Karpas-422 (cell line): ENCODE measurements around the gene ZNF124. TPM values are rescaled to one million over a fixed set of nuclear protein-coding genes. Genes with fewer than 3 reads are reported as not detected.
"Not testable (repeated sequence)": the region's sequence is repeated elsewhere in the genome, so short reads cannot be mapped to it uniquely, and the experiment has no call there.

Source experiments
- DNase-seq: peaks from one replicate; pipeline ENCODE4 v3.0.0-alpha.2; 2015
- H2AFZ ChIP-seq: fragments of 200-600 bp; sonication (generic); 2 replicates; pipeline ENCODE4 v1.6.1; 2014; ENCODE audit warnings: antibody characterized with exemption, low read length, mixed read lengths
- H3K27ac ChIP-seq: fragments of 200-600 bp; sonication (generic); 2 replicates; pipeline ENCODE4 v1.5.1; 2014; ENCODE audit warnings: mild to moderate bottlenecking, low read length, moderate library complexity
- H3K27me3 ChIP-seq: fragments of 200-600 bp; sonication (generic); 2 replicates; pipeline ENCODE4 v1.6.1; 2014; ENCODE audit warnings: low read length, mixed read lengths
- H3K36me3 ChIP-seq: fragments of 200-600 bp; sonication (generic); 2 replicates; pipeline ENCODE4 v1.6.1; 2014; ENCODE audit warnings: low read length, mixed read lengths; ENCODE audit not compliant: insufficient read depth
- H3K4me1 ChIP-seq: fragments of 200-600 bp; sonication (generic); 2 replicates; pipeline ENCODE4 v1.6.1; 2014; ENCODE audit warnings: mild to moderate bottlenecking, low read length, mixed read lengths
- H3K4me2 ChIP-seq: fragments of 200-600 bp; sonication (generic); 2 replicates; pipeline ENCODE4 v1.6.1; 2014; ENCODE audit warnings: low read length, low read depth, mild to moderate bottlenecking; ENCODE audit not compliant: poor library complexity, severe bottlenecking
- H3K4me3 ChIP-seq: fragments of 200-600 bp; sonication (generic); 2 replicates; pipeline ENCODE4 v1.5.1; 2014; ENCODE audit warnings: mild to moderate bottlenecking, antibody characterized with exemption, low read length, mixed read lengths
- H3K79me2 ChIP-seq: fragments of 200-600 bp; sonication (generic); 2 replicates; pipeline ENCODE4 v1.6.1; 2014; ENCODE audit warnings: mild to moderate bottlenecking, low read length, mixed read lengths
- H3K9ac ChIP-seq: fragments of 200-600 bp; sonication (generic); 2 replicates; pipeline ENCODE4 v1.6.0; 2014; ENCODE audit warnings: low read length
- H3K9me2 ChIP-seq: fragments of 200-600 bp; sonication (generic), shearing (Covaris generic); replicated peaks from 2 replicates; pipeline ENCODE4 v1.6.0; 2014; ENCODE audit warnings: mild to moderate bottlenecking, low read length, moderate library complexity; ENCODE audit not compliant: insufficient read depth
- H3K9me3 ChIP-seq: fragments of 300-700, 200-600 bp; sonication (generic); 2 replicates; pipeline ENCODE4 v1.6.1; 2014; ENCODE audit warnings: low read length, mixed read lengths
- H4K20me1 ChIP-seq: fragments of 200-600 bp; sonication (generic); 2 replicates; pipeline ENCODE4 v1.6.1; 2014; ENCODE audit warnings: mild to moderate bottlenecking, antibody characterized with exemption, low read length, low read depth; ENCODE audit not compliant: insufficient read depth
- total RNA-seq: library from RNA; depleted of rRNA; stranded (reverse); fragments of >200 nt; shearing (Covaris generic); gene quantifications from 2 replicates; pipeline ENCODE4 v1.2.3, GENCODE V29; 2014; ENCODE audit warnings: low replicate concordance; rRNA removed

Gene ZNF124
- total RNA-seq, result 46.0 and 75.6 TPM in 2 replicates

DNA sequence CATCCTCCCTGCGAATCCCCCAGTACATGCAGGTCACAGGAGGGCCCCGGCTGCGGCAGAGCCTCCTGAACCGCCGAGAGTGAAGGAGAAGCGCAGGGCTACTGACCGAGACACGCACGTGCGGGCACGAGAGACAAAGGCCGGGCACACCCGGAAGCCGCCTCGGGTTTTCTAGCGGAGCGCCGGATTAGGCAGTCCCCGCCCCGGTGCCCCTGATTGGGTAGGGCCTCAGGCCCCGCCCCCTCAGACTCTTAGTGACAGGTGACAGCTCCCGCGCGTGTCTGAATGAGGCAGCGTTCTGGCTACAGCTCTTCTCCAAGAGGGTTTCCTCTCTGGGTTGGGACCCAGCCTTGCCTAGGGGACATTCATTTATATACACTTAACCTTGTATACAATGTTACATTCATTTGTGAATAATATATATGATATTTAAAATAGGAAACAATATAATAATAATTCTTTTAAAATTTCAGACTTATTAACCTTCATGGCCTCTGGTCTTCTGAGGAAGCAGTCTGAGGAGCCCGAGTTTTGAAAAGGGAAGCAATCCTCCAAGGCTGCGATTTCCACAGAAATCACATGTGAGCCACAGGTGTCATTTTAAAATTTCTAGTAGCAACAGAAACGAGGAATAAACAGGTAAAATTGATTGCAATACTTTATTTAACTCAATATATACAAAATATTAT lies at the start of gene ZNF124:
Gene ZNF124, minus strand, starts transcription at position 146 of the 689 bp plus-strand sequence. Its CDS starts 143 bp downstream, at position 3.
- H3K9me2 ChIP-seq, H3K27me3 ChIP-seq, H3K4me3 ChIP-seq, H3K9ac ChIP-seq, H4K20me1 ChIP-seq, DNase-seq, H3K27ac ChIP-seq, H3K4me1 ChIP-seq, H2AFZ ChIP-seq: not testable (repeated sequence)
- H3K4me2 ChIP-seq, result peak within 1 kb of the TSS; percentile 38
- H3K79me2 ChIP-seq, result peaks cover 25% of the 10 kb centered on the region
- H3K36me3 ChIP-seq, result peaks cover 22% of the 10 kb centered on the region
- peaks cover 12% of the 10 kb centered on the region for H3K9me3 ChIP-seq

DNA sequence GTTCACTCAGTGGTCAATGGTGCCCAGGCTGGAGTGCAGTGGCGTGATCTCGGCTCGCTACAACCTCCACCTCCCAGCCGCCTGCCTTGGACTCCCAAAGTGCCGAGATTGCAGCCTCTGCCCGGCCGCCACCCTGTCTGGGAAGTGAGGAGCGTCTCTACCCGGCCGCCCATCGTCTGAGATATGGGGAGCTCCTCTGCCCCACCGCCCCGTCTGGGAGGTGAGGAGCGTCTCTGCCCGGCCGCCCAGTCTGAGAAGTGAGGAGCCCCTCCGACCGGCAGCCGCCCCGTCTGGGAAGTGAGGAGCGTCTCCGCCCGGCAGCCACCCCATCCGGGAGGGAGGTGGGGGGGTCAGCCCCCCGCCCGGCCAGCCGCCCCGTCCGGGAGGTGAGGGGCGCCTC lies 48.5 kb upstream of the ZNF124 start:
- H3K27ac ChIP-seq, H3K4me2 ChIP-seq, H3K27me3 ChIP-seq, H3K9me3 ChIP-seq, H3K36me3 ChIP-seq, H3K4me1 ChIP-seq, DNase-seq, H3K9ac ChIP-seq, H2AFZ ChIP-seq, H3K9me2 ChIP-seq, H3K79me2 ChIP-seq, H3K4me3 ChIP-seq, H4K20me1 ChIP-seq: not testable (repeated sequence)

DNA sequence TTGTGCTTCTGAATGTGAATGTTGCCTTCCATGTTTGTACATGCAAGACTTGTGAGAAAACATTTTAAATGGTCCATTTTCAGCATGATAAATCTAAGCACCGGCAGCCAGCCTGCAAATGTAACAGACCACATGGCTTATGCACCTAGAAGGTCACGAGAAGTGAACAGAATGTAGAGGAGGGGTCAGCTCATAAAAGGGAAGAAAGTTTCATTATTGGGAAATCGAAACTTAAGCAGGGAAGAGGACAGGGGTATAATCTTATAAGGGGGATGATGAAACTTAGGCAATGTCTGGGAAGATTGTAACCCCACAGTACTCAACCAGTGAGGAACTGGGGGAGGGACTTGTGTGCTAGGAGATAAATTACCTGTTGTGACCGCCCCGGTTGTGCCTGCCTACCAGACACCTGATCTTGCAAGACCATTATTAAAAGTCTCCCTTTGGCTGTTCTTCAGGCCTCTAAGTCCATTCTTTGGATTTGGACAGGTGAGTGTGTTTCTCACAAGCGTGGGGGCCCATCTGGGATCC lies 46.4 kb upstream of the ZNF124 start:
- H2AFZ ChIP-seq, result no peak overlapping the region

DNA sequence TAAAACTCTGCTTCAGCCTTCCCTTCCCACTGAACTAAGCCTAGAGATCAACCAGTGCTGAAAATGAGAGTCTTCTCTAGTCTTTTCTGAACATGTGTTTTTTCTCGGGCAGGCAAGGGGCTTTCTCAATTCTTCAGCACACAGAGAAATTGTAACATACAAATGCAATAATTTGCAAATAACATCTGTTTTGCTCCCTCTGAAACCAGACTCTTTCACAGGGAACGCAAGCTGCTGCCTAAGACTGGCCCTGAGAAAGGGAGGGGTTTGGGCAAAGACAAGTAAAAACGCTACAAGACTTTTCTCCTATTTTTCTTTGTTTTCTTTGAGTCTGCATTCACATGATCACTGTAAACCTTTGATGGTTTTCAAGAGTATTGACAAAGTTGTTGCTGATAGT lies 44.4 kb upstream of the ZNF124 start:
- Histone ChIP-seq H3K4me2 (no peak overlapping the region), H3K9ac (no peak overlapping the region), H3K9me3 (no peaks in the 10 kb centered on the region), H2AFZ (peak overlapping the region; percentile 24; the same call in 1 of the 2 replicates), H3K79me2 (no peaks in the 10 kb centered on the region), H4K20me1 (no peaks in the 10 kb centered on the region), H3K4me3 (no peak overlapping the region), H3K36me3 (no peaks in the 10 kb centered on the region), H3K9me2 (no peaks in the 10 kb centered on the region), H3K27me3 (no peaks in the 10 kb centered on the region; the same call in 1 of the 2 replicates), H3K27ac (no peak overlapping the region), H3K4me1 (no peaks in the 10 kb centered on the region)
- no peak for DNase-seq

More for the DNA sequence above, 46.4 kb upstream of the ZNF124 start:
- no peaks in the 10 kb centered on the region for H3K9me3 ChIP-seq
- no peak overlapping the region for H3K4me3 ChIP-seq
- no peak overlapping the region for H3K9ac ChIP-seq
- peaks cover 10% of the 10 kb centered on the region for H3K4me1 ChIP-seq
- no peaks in the 10 kb centered on the region for H3K79me2 ChIP-seq
- H3K27ac ChIP-seq, result no peak overlapping the region
- H3K9me2 ChIP-seq, result no peaks in the 10 kb centered on the region
- no peaks in the 10 kb centered on the region; the same call in 1 of the 2 replicates for H3K27me3 ChIP-seq
- H3K4me2 ChIP-seq, result no peak overlapping the region
- no peaks in the 10 kb centered on the region for H3K36me3 ChIP-seq
- DNase-seq, result no peak
- no peaks in the 10 kb centered on the region for H4K20me1 ChIP-seq

DNA sequence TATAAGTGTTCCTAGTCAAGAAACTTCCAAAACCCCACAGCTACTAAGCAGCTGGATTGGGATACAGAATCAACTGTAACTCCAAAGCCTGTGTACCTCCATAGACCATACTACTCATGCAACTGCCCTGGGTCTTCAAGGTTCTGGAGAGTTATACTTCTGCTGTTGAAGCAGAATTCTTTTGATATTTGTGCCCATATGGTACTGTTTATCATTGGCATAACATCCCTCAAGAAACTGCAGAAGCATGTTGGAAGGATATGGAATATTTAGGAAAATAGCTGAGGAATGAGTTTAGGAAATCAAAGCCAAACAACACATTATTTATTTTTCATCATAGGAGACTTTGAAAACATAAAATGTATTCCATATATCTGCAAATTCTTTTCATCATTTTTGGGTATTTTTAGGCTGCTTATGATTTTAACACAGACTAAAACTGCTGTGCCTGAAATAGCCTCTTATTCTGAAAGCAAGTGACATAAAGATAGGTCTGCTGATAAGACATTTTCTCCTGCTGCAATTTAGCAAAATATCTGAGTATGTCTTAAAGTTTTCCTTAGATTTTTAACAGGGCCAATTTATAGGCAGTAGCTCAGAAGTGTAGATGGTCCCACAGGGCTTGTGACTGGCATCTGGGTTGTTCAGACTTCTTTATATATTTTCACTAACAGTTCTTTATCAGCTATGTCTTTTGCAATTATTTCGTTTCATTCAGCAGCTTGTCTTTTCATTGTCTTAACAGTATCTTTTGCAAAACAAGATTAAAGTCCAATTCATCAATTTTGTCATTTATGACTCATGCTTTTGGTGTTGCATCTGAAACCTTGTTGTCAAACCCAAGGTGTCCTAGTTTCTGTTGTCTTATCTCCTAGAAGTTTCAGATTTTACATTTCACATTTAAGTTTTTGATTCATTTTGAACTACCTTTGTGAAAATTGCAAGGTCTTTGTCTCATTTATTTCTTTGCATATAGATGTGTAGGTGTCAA lies 41.1 kb upstream of the ZNF124 start:
- H3K4me1 ChIP-seq, result peaks cover 13% of the 10 kb centered on the region
- H3K4me3 ChIP-seq, result no peak overlapping the region
- H3K9me3 ChIP-seq, result peaks cover 14% of the 10 kb centered on the region
- no peaks in the 10 kb centered on the region for H4K20me1 ChIP-seq
- no peaks in the 10 kb centered on the region; the same call in 1 of the 2 replicates for H3K27me3 ChIP-seq
- H3K36me3 ChIP-seq, result peaks cover 18% of the 10 kb centered on the region
- no peak overlapping the region for H3K9ac ChIP-seq
- no peak for DNase-seq
- H3K9me2 ChIP-seq, result no peaks in the 10 kb centered on the region
- H3K27ac ChIP-seq, result no peak overlapping the region
- H3K79me2 ChIP-seq, result peaks cover 27% of the 10 kb centered on the region
- H3K4me2 ChIP-seq, result no peak overlapping the region
- H2AFZ ChIP-seq, result no peak overlapping the region

DNA sequence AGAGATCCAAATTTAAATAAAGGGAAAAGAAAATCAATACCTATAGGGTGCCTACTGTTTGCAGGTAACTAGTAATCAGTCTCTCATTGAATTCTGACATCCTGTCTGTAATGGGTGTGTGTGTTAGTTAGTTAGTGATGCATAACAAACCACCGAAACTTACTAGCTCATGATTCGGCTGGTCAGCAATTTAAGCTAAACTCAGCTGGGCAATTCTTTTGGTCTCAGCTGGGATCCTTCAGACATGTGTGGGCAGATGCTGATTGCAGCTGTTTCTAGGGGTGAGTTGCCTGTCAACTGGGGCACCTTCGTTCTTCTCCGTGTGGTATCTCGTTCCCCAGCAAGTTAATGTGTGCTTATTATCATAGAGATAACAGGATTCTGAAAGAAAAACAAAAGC lies 40.2 kb upstream of the ZNF124 start:
- Histone ChIP-seq H3K79me2 (peaks cover 36% of the 10 kb centered on the region), H3K4me2 (no peak overlapping the region), H3K27me3 (no peaks in the 10 kb centered on the region; the same call in 1 of the 2 replicates), H3K27ac (no peak overlapping the region), H4K20me1 (no peaks in the 10 kb centered on the region), H3K4me3 (no peak overlapping the region), H3K36me3 (peaks cover 27% of the 10 kb centered on the region), H2AFZ (peak overlapping the region; percentile 33; the same call in 1 of the 2 replicates), H3K9me3 (peaks cover 23% of the 10 kb centered on the region), H3K9ac (no peak overlapping the region), H3K4me1 (peaks cover 13% of the 10 kb centered on the region), H3K9me2 (no peaks in the 10 kb centered on the region)
- DNase-seq, result no peak

DNA sequence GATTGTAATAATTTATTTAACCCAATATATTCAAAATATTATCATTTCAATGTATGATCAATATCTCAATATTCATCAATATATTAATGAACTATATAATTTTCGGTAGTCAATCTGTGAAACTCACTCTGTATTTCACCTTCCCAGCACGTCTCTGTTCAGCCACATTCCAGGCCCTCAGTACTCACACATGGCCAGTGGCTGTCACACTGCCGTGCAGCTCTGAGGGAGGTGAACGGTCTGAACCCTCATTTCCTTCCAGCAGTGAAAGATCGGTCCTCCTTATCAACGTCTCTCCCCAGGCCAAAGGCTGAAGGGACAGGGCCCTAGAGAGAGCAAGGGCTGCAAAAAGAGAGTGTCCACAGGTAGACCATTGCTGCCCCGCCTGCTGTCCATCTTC lies 39.5 kb upstream of the ZNF124 start:
- peaks cover 43% of the 10 kb centered on the region for H3K79me2 ChIP-seq
- H3K9me2 ChIP-seq, result no peaks in the 10 kb centered on the region
- H3K27ac ChIP-seq, result no peak overlapping the region
- H3K4me3 ChIP-seq, result no peak overlapping the region
- H2AFZ ChIP-seq, result no peak overlapping the region
- H4K20me1 ChIP-seq, result no peaks in the 10 kb centered on the region
- H3K36me3 ChIP-seq, result peaks cover 31% of the 10 kb centered on the region
- DNase-seq, result no peak
- H3K4me1 ChIP-seq, result peaks cover 13% of the 10 kb centered on the region
- peak overlapping the region; percentile 85 for H3K4me2 ChIP-seq
- no peak overlapping the region for H3K9ac ChIP-seq
- H3K27me3 ChIP-seq, result no peaks in the 10 kb centered on the region
- H3K9me3 ChIP-seq, result peaks cover 23% of the 10 kb centered on the region
